Measurements from ENCODE around the gene HORMAD1. TPM values are rescaled to one million over a fixed set of nuclear protein-coding genes. Genes with fewer than 3 reads are reported as not detected.

The HORMAD1 gene
- total RNA-seq, 1 experiment from 2014 or later, result not detected

DNA sequence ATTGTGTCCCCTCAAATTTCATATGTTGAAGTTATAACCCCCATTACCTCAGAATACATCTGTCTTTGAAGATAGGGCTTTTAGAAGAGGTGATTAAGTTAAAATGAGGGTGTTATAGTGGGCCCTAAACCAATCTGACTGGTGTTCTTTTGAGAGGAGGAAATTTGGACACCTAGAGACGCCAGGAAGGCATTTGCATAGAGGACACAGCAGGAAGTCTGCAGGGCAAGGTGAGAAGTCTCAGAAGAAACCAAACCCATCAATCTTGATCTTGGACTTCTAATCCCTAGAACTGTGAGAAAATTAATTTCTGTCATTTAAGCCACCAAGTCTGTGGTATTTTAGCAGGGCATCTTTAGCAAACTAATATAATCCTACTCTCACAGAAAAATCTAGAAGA lies 36.8 kb downstream of the HORMAD1 start:
- no peak for TF ChIP-seq CTCF (IDR thresholded peaks at IDR 0.05; ENCODE audit: insufficient read depth in 1 of 2, low read depth in 1 of 2, low read length in 1 of 2, severe bottlenecking in 1 of 2, unreplicated experiment in 1 of 2)
- POLR2A ChIA-PET, result interaction anchor here (0.5 kb wide), 1 partner anchor 127 kb away, joined by 4 read pairs; no protein-coding TSS in a partner anchor
- BruUV-seq (replicated peaks), result no TSS peak
- H3K4me3 ChIP-seq (ENCODE audit: low read depth, low read length), result no peak overlapping the region
- H3K27me3 Mint-ChIP-seq (ENCODE audit: insufficient read depth, unreplicated experiment), result no peaks in the 10 kb centered on the region
- intact Hi-C loops (cut with micrococcal nuclease; ENCODE audit: unreplicated experiment), result no loop called here
- no peak overlapping the region for H3K27ac Mint-ChIP-seq (ENCODE audit: unreplicated experiment)
- H3K36me3 ChIP-seq (ENCODE audit: control insufficient read depth, insufficient read depth, low read length), result no peaks in the 10 kb centered on the region
- no peak for DNase-seq
- no peaks in the 10 kb centered on the region for H3K9me3 ChIP-seq
- no peaks in the 10 kb centered on the region for H3K4me1 ChIP-seq
- no peaks in the 10 kb centered on the region for H3K4me1 Mint-ChIP-seq (ENCODE audit: low read depth, unreplicated experiment)
- no peak overlapping the region for H3K4me3 Mint-ChIP-seq (ENCODE audit: unreplicated experiment)
- H3K36me3 Mint-ChIP-seq (ENCODE audit: insufficient read depth, unreplicated experiment), result peaks cover 6% of the 10 kb centered on the region
- CTCF ChIA-PET, result interaction anchor here (0.6 kb wide), 1 partner anchor 614 kb away, joined by 5 read pairs; no protein-coding TSS in a partner anchor
- no peaks in the 10 kb centered on the region for H3K9me3 Mint-ChIP-seq (ENCODE audit: unreplicated experiment)
- H3K27me3 ChIP-seq (replicated peaks; ENCODE audit: control insufficient read depth, insufficient read depth, low read length), result no peaks in the 10 kb centered on the region

DNA sequence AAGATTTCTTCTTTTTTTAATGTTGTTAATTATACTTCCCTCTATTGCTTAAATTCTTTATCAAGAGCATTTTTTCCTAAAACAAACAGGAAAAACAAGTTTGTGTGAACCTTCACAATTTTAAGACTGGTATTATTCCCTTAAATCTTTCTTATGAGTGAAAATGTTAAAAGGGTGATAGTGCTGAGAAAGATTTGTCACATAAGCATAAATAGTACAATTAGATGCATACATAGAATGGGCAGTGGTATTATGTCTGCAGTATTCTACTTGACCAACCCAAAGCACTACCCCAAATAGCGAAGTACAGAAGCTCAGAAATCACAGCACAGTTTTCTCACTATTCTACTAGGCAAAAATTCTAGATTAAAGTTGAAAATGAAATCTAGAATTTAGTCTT lies 41.7 kb downstream of the HORMAD1 start:
- no peak for TF ChIP-seq CTCF (IDR thresholded peaks at IDR 0.05; ENCODE audit: insufficient read depth in 1 of 2, low read depth in 1 of 2, low read length in 1 of 2, severe bottlenecking in 1 of 2, unreplicated experiment in 1 of 2)
- H3K36me3 Mint-ChIP-seq (ENCODE audit: insufficient read depth, unreplicated experiment), result peaks cover 6% of the 10 kb centered on the region
- Histone ChIP-seq H3K27me3 (replicated peaks; ENCODE audit: control insufficient read depth, insufficient read depth, low read length) (no peaks in the 10 kb centered on the region), H3K4me1 (no peaks in the 10 kb centered on the region), H3K4me3 (ENCODE audit: low read depth, low read length) (no peak overlapping the region), H3K36me3 (ENCODE audit: control insufficient read depth, insufficient read depth, low read length) (no peaks in the 10 kb centered on the region), H3K9me3 (no peaks in the 10 kb centered on the region)
- intact Hi-C loops (cut with micrococcal nuclease; ENCODE audit: unreplicated experiment), result no loop called here
- CTCF ChIA-PET, result no interaction called here
- H3K4me3 Mint-ChIP-seq (ENCODE audit: unreplicated experiment), result no peak overlapping the region
- no peak overlapping the region for H3K27ac Mint-ChIP-seq (ENCODE audit: unreplicated experiment)
- H3K9me3 Mint-ChIP-seq (ENCODE audit: unreplicated experiment), result no peaks in the 10 kb centered on the region
- DNase-seq, result no peak
- no peaks in the 10 kb centered on the region for H3K4me1 Mint-ChIP-seq (ENCODE audit: low read depth, unreplicated experiment)
- no peaks in the 10 kb centered on the region for H3K27me3 Mint-ChIP-seq (ENCODE audit: insufficient read depth, unreplicated experiment)
- POLR2A ChIA-PET, result no interaction called here
- no TSS peak for BruUV-seq (replicated peaks)

DNA sequence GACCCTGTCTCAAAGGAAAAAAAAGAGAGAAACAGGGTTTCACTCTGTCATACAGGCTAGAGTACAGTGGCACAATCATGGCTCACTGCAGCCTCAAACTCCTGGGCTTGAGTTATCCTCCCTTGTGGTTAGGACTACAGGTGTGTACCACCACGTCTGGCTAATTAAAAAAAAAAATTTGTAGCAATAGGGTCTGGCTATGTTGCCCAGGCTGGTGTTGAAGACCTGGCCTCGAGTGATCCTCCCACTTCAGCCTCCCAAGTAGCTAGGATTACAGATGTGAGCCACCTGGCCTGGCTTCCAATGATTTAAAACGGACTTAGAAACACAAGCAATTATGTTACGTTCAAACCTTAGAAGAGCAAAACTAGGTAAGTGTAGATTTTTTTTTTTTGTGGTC lies 45.8 kb downstream of the HORMAD1 start:
- no peaks in the 10 kb centered on the region for H3K9me3 Mint-ChIP-seq (ENCODE audit: unreplicated experiment)
- no peak for TF ChIP-seq CTCF (IDR thresholded peaks at IDR 0.05; ENCODE audit: insufficient read depth in 1 of 2, low read depth in 1 of 2, low read length in 1 of 2, severe bottlenecking in 1 of 2, unreplicated experiment in 1 of 2)
- peaks cover 6% of the 10 kb centered on the region for H3K36me3 Mint-ChIP-seq (ENCODE audit: insufficient read depth, unreplicated experiment)
- Histone ChIP-seq H3K9me3 (no peaks in the 10 kb centered on the region), H3K36me3 (ENCODE audit: control insufficient read depth, insufficient read depth, low read length) (no peaks in the 10 kb centered on the region), H3K4me1 (no peaks in the 10 kb centered on the region), H3K27me3 (replicated peaks; ENCODE audit: control insufficient read depth, insufficient read depth, low read length) (no peaks in the 10 kb centered on the region), H3K4me3 (ENCODE audit: low read depth, low read length) (no peak overlapping the region)
- H3K4me3 Mint-ChIP-seq (ENCODE audit: unreplicated experiment), result no peak overlapping the region
- no peaks in the 10 kb centered on the region for H3K4me1 Mint-ChIP-seq (ENCODE audit: low read depth, unreplicated experiment)
- H3K27ac Mint-ChIP-seq (ENCODE audit: unreplicated experiment), result no peak overlapping the region
- ChIA-PET POLR2A (no interaction called here), CTCF (interaction anchor here (0.7 to 1.0 kb wide), 2 partner anchors 56 to 114 kb away, joined by 3 to 5 read pairs; no protein-coding TSS in a partner anchor)
- intact Hi-C loops (cut with micrococcal nuclease; ENCODE audit: unreplicated experiment), result no loop called here
- BruUV-seq (replicated peaks), result no TSS peak
- DNase-seq, result no peak
- H3K27me3 Mint-ChIP-seq (ENCODE audit: insufficient read depth, unreplicated experiment), result no peaks in the 10 kb centered on the region
